Hepatocyte (in vitro differentiated cells): ENCODE data around the gene CELA2B. TPM values are rescaled to one million over a fixed set of nuclear protein-coding genes. Genes with fewer than 3 reads are reported as not detected.

ENCODE experiments used
- DNase-seq: peaks from one replicate; pipeline ENCODE4 v3.0.0-alpha.2; 2016; ENCODE audit warnings: low spot score
- H2AFZ ChIP-seq: fragments of 200-600 bp; sonication (generic); 2 replicates; pipeline ENCODE4 v1.6.0; 2016; ENCODE audit warnings: antibody characterized with exemption, mild to moderate bottlenecking
- H3K27ac ChIP-seq: fragments of 200-600 bp; sonication (generic); 2 replicates; pipeline ENCODE4 v1.5.1; 2016; ENCODE audit warnings: mild to moderate bottlenecking
- H3K27me3 ChIP-seq: fragments of 200-600 bp; sonication (generic); 2 replicates; pipeline ENCODE4 v1.6.1; 2016
- H3K36me3 ChIP-seq: fragments of 200-600 bp; sonication (generic); replicated peaks from 2 replicates; pipeline ENCODE4 v1.5.1; 2016; ENCODE audit warnings: low read depth; ENCODE audit not compliant: insufficient read depth
- H3K4me1 ChIP-seq: fragments of 200-600 bp; sonication (generic); 2 replicates; pipeline ENCODE4 v1.5.1; 2016; ENCODE audit warnings: mild to moderate bottlenecking, moderate library complexity; ENCODE audit not compliant: insufficient read depth
- H3K4me2 ChIP-seq: fragments of 200-600 bp; sonication (generic); 2 replicates; pipeline ENCODE4 v1.6.0; 2016
- H3K4me3 ChIP-seq: fragments of 200-600 bp; sonication (generic); 2 replicates; pipeline ENCODE4 v1.5.1; 2016; ENCODE audit warnings: mild to moderate bottlenecking
- H3K79me2 ChIP-seq: fragments of 200-600 bp; sonication (generic); 2 replicates; pipeline ENCODE4 v1.6.0; 2017; ENCODE audit warnings: mild to moderate bottlenecking
- H3K9me2 ChIP-seq: fragments of 200-600 bp; sonication (generic); replicated peaks from 2 replicates; pipeline ENCODE4 v1.6.0; 2017; ENCODE audit warnings: mild to moderate bottlenecking; ENCODE audit not compliant: insufficient read depth
- H3K9me3 ChIP-seq: fragments of 200-600 bp; sonication (generic); 2 replicates; pipeline ENCODE4 v1.5.1; 2016; ENCODE audit warnings: low read depth, mild to moderate bottlenecking
- H4K20me1 ChIP-seq: fragments of 200-600 bp; sonication (generic); 2 replicates; pipeline ENCODE4 v1.6.0; 2016; ENCODE audit warnings: mild to moderate bottlenecking; ENCODE audit not compliant: insufficient read depth, poor library complexity, severe bottlenecking
- CTCF ChIP-seq: fragments of 200-600 bp; sonication (generic); IDR thresholded peaks from 2 replicates; pipeline ENCODE4 v1.5.1; 2016; ENCODE audit warnings: antibody characterized with exemption, mild to moderate bottlenecking; ENCODE audit not compliant: poor library complexity
- EZH2 ChIP-seq: fragments of 200-600 bp; sonication (generic); IDR thresholded peaks from 2 replicates; pipeline ENCODE4 v1.6.1; 2016; ENCODE audit warnings: antibody characterized with exemption, mild to moderate bottlenecking, borderline replicate concordance
- EZH2phosphoT487 ChIP-seq: fragments of 200-600 bp; sonication (generic); IDR thresholded peaks from one replicate; pipeline ENCODE4 v1.6.1; 2018; ENCODE audit warnings: antibody characterized with exemption, mild to moderate bottlenecking, low read depth, moderate library complexity; ENCODE audit not compliant: unreplicated experiment, severe bottlenecking
- WGBS: methylation state at CpG from one replicate; pipeline ENCODE4 v1.1.6; 2016; ENCODE audit warnings: low lambda C conversion rate; ENCODE audit errors: missing lambda C conversion rate; 5-methylcytosine and 5-hydroxymethylcytosine counted together
- polyA plus RNA-seq: library from polyadenylated mRNA; unstranded; fragments of >200 nt; fragmentation: Nextera tagmentation; extraction: Ambion mirVana; gene quantifications from 2 replicates; pipeline ENCODE4 v1.2.1, GENCODE V29; 2016
- total RNA-seq: library from RNA; depleted of rRNA; stranded (reverse); fragments of >200 nt; gene quantifications from 2 replicates; pipeline ENCODE4 v1.2.3, GENCODE V29; 2014

The CELA2B gene
- total and polyA plus RNA-seq, 2 experiments from 2014 or later, result 0.73 to 1.4 TPM

- peaks cover 3% of the 10 kb centered on the region for H3K4me1 ChIP-seq
- 93% methylated on average over 11 of the region's 11 CpGs for WGBS
- DNase-seq, result no peak
- no peaks in the 10 kb centered on the region for H3K79me2 ChIP-seq
- no peak overlapping the region for H2AFZ ChIP-seq
- TF ChIP-seq EZH2phosphoT487 (no peak), CTCF (no peak), EZH2 (no peak)
- no peaks in the 10 kb centered on the region for H3K9me2 ChIP-seq
- H3K4me2 ChIP-seq, result no peak overlapping the region
- no peaks in the 10 kb centered on the region for H3K9me3 ChIP-seq
- no peaks in the 10 kb centered on the region for H4K20me1 ChIP-seq
- H3K27me3 ChIP-seq, result no peaks in the 10 kb centered on the region
- no peak overlapping the region for H3K27ac ChIP-seq
- no peak overlapping the region for H3K4me3 ChIP-seq
- no peaks in the 10 kb centered on the region for H3K36me3 ChIP-seq
These were observed 3.3 kb upstream of the CELA2B start for GRCh38 chr1:15472587-15472986.

DNA sequence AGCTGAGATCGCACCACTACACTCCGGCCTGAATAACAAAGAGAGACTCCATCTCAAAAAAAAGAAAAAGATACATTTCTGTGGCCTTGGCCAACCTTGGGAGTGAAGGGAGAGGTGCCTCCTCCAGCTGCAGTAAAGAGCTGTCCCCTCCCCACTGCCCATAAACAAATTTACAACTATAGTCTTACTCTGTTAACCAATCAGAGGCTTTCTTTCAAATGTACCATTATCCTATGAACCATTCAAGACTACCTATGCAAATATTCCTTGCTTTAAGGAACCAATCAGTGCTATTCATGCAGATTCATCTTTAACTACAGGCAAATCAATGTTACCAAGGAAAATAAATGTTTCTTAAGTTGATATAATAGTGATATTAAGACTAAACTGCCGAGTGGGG, 1.0 kb downstream of the CELA2B start:
- Histone ChIP-seq H4K20me1 (no peaks in the 10 kb centered on the region), H3K27me3 (no peaks in the 10 kb centered on the region), H3K36me3 (no peaks in the 10 kb centered on the region), H3K4me2 (no peak overlapping the region), H3K27ac (no peak overlapping the region), H3K79me2 (no peaks in the 10 kb centered on the region), H2AFZ (no peak overlapping the region), H3K9me2 (no peaks in the 10 kb centered on the region), H3K9me3 (no peaks in the 10 kb centered on the region), H3K4me3 (no peak overlapping the region), H3K4me1 (peaks cover 3% of the 10 kb centered on the region)
- 96% methylated on average over 3 of the region's 3 CpGs for WGBS
- TF ChIP-seq CTCF (no peak), EZH2 (no peak), EZH2phosphoT487 (no peak)
- DNase-seq, result no peak

GRCh38 chr1:15477646-15478212, 1.8 kb downstream of the CELA2B start:
- TF ChIP-seq CTCF, result no peak
- TF ChIP-seq EZH2phosphoT487, result no peak
- no peak for TF ChIP-seq EZH2
- H3K9me3 ChIP-seq, result no peaks in the 10 kb centered on the region
- H3K36me3 ChIP-seq, result no peaks in the 10 kb centered on the region
- WGBS, result 74% methylated on average over 5 of the region's 5 CpGs
- no peaks in the 10 kb centered on the region for H3K79me2 ChIP-seq
- no peaks in the 10 kb centered on the region for H4K20me1 ChIP-seq
- H3K4me3 ChIP-seq, result no peak overlapping the region
- peaks cover 3% of the 10 kb centered on the region for H3K4me1 ChIP-seq
- H3K9me2 ChIP-seq, result no peaks in the 10 kb centered on the region
- H2AFZ ChIP-seq, result no peak overlapping the region
- H3K27me3 ChIP-seq, result no peaks in the 10 kb centered on the region
- no peak overlapping the region for H3K27ac ChIP-seq
- no peak for DNase-seq
- no peak overlapping the region for H3K4me2 ChIP-seq
